HG02763 (cell line): ENCODE results near the gene ALOX12.
"Not testable (repeated sequence)": the region's sequence is repeated elsewhere in the genome, so short reads cannot be mapped to it uniquely, and the experiment has no call there.

Source experiments
- ATAC-seq: cut with Tn5 transposase; IDR thresholded peaks from one replicate; pipeline ENCODE4 v1.9.1; 2021; ENCODE audit warnings: mild to moderate bottlenecking, moderate library complexity; ENCODE audit not compliant: unreplicated experiment

The ALOX12 gene

DNA sequence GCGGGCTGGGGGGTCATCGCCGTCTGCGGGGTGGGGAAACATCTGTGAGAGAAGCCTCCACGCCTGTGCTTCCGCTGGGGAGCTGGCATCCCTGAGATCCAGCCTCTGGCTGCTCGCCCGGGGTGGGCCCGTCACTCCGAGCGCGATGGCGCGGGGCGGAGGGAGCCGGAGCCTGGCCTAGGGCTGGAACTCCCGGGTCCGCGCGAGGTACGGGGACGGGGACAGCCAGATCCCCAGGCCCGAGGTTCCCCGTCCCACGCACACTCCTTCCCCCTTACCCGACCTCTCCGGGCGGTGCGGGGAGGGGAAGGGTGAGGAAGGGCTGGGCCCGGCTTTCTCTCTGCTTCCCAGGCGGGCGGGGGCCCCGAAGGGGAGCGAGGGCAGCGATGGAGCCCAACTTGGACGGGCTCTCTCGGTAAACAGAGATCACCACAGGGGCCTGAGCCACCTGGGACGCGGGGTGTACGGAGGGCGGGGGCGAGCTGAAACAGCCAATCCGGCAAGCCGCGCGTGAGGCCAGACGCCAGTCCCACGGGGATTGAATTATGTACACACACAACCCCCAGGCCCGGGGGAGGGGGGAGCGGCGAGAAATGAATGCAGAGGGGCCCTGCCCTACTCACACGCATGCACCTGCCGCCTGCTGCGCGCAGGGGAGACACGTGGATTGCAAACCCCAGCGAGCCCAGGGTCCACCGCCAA is 47.8 kb downstream of the ALOX12 start, which contains the start of gene SLC16A11:
Gene SLC16A11, minus strand, starts transcription at position 596 of the 702 bp plus-strand sequence. Its CDS starts 579 bp downstream, at position 17.
- ATAC-seq, result no peak

DNA sequence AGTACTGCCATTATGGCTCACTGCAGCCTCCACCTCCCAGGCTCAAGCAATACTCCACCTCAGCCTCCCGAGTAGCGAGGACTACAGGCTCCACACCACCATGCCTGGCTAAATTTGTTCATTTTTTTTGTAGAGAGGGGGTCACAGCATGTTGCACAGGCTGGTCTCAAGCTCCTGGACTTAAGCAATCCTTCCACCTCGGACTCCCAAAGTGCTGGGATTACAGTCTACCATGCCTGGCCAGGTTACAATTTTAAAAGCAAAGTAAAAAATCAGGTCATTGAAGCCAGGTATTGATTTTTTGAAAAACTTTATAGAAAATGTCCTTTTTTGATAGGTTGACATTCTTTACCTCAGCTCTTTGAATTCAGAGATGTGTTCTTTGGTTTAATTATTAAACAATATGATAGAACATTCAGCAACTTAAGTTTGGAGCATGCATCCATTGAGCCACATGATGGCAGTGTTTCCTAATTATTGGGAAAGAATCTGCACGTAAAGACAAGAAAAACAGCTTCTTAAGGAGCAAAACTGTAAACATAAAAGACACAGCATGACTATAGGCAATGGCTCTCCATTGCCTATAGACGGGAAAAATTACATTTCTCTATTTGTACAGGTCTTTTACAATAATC is 49.8 kb downstream of the ALOX12 start:
- no peak for ATAC-seq

DNA sequence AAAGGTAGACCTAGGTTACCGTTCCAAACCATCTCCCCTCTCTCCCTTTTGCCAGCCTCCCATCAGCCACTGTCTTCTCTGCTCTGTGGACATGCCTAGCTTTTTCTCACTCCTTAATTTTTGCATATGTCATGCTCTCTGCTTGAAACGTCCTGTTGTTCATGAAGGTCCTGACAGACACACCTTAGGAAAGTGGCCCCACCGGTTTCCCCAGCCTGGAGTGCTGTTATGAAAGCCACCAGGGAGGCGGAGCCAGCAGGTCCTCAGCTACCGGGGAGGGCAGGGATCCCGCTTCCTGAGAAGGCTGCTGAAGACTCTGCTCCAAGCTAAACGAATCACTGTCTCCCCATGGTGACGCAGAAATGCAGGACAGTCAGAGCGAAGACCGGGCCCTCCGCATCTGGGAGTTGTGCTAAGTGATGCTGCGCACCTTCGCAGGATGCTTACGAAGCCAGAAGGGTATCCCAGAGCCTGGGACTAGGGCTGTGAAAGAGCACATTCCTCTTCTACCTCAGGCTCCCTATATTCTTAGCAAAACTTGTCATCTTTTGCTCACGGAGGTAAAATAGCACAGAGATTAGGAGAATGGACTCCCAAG is 50.4 kb downstream of the ALOX12 start:
- ATAC-seq, result no peak

DNA sequence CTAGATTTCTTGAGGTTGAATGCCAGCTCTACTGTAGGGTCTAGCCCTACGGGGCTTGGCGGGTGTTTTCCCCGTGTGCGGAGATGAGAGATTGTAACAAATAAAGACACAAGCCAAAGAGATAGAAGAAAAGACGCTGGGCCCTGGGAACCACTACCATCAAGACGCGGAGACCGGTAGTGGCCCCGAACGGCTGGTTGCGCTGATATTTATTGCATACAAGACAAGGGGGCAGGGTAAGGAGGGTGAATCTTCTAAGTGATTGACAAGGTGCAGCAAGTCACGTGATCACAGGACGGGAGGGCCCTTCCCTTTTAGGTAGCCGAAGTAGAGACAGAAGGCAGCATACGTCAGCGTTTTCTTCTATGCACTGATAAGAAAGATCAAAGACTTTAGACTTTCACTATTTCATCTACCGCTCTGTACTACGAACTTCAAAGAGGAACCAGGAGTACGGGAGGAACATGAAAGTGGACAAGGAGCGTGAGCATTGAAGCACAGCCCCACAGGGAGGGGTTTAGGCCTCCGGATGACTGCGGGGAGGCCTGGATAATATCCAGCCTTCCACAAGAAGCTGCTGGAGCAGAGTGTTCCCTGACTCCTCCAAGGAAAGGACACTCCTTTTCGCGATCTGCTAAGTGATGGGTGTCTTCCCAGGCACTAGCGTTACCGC is 51.0 kb downstream of the ALOX12 start:
- ATAC-seq, result not testable (repeated sequence)

DNA sequence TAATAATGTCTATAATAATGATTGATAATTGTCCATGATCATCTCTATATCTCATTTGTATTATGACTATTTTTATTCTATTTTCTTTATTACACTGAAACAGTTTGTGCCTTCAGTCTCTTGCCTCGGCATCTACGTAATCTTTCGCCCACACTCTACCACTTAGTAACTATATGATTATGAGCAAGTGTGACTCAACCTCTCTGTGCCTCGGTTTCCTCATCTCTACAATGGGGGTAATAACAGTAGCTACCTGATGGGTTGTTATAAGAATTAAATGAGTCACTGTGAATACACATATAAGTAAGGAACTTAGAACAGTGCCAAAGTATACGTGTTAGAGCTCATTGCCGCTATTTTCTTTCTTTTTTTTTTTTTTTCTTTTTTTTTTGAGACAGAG is 51.7 kb downstream of the ALOX12 start:
- no peak for ATAC-seq

DNA sequence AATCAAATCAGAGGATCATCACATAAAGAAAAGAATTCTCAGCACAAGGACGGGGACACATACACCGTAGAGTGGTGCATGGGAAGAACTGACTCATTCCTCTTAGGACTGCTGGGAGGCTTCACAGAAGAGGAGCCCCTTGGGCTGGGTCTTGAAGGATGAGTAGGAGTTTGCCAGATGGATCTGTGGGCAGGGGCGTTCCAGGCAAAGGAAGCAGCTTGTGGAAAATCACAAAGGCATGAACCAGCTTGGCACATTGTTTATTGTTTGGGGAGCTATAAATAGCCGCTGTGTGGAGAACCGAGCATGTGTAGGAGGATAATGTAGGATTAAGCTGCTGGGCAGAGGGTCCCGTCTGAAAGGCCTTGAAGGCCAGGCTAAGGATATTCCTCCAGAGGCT is 53.1 kb downstream of the ALOX12 start:
- no peak for ATAC-seq

DNA sequence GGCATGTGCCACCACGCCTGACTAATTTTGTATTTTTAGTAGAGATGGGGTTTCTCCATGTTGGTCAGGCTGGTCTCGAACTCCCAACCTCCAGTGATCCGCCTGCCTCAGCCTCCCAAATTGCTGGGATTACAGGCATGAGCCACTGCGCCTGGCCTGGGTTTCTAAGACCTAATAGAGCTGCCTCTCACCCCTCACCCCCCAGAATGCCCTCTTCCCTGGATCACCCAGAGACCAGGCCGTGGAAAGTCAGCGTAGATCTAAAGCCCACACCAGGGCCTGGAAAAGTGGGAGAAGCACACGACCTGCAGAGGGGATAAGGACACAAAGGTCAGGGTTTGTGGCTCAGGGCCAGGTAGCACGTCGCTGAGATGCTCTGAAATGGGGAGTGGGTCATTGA is 54.7 kb downstream of the ALOX12 start:
- not testable (repeated sequence) for ATAC-seq

DNA sequence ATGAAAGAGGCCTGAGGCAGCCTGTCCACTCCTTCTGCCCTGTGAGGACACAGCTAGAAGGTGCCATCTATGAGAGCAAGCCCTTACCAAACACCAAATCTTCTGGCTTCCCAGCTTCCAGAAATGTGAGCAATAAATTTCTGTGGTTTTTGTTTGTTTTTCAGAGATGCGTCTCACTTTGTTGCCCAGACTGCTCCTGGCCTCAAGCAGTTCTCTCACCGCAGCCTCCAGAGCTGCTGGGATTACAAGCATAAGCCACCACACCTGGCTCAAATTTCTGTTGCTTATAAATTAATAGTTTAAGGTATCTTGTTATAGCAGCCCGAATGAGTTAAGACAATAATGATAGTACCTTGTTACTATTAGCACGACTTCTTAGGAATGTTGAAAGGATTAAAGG is 60.5 kb downstream of the ALOX12 start:
- ATAC-seq, result no peak

DNA sequence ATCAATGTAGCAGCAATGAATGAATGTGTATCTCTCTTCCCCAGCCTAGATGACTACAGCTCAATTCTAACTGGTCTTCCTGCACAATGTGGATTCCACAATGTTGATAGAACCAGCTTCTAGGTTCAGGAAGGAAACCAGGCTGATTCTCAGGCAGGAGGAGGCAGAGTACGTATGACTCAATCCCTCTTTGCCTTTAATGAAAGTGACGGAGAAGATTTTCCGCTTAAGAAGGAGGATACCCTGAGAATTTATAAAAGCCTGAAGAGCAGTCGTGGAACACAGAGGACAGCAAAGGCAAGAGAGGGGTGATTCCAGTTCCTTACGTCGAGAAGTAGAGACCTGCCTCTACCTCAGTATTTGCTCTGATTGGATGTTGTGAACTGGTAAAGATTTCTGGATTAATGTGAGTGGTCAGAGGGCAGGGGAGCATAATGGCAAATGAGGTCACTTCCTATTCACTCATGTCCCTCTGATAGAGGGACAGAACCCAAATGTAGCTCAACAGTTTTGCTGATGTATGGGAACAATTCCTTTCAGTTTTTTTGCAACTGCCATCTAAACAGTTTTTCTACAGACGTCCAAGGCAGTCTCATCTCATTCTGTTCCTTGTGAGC is 63.1 kb downstream of the ALOX12 start:
- no peak for ATAC-seq
